GM21515 (cell line): Measurements from ENCODE around the gene SMAD3.

ENCODE experiments used
- ATAC-seq: cut with Tn5 transposase; IDR thresholded peaks from one replicate; pipeline ENCODE4 v1.9.1; 2021; ENCODE audit not compliant: unreplicated experiment

The SMAD3 gene

GRCh38 chr15:67216859-67217258 lies 151.5 kb downstream of the SMAD3 start:
- no peak for ATAC-seq

GRCh38 chr15:67218428-67218827 lies 153.0 kb downstream of the SMAD3 start:
- no peak for ATAC-seq

GRCh38 chr15:67219288-67219687 lies 153.9 kb downstream of the SMAD3 start:
- ATAC-seq: no peak

- ATAC-seq: no peak
Observed at GRCh38 chr15:67224889-67225288, 159.5 kb downstream of the SMAD3 start.

GRCh38 chr15:67225336-67225735 lies 159.9 kb downstream of the SMAD3 start:
- no peak for ATAC-seq

GRCh38 chr15:67227431-67227830 lies 162.0 kb downstream of the SMAD3 start:
- ATAC-seq: no peak

GRCh38 chr15:67227846-67228245 lies 162.4 kb downstream of the SMAD3 start:
- ATAC-seq: no peak

- no peak for ATAC-seq
Observed at GRCh38 chr15:67228286-67228685, 162.9 kb downstream of the SMAD3 start.

GRCh38 chr15:67230504-67230903 lies 165.1 kb downstream of the SMAD3 start:
- no peak for ATAC-seq

- ATAC-seq: no peak
Observed at GRCh38 chr15:67232591-67232990, 167.2 kb downstream of the SMAD3 start.

GRCh38 chr15:67240235-67241131 lies 175.1 kb downstream of the SMAD3 start:
- peak; percentile 5 for ATAC-seq

GRCh38 chr15:67241132-67241855 lies 175.9 kb downstream of the SMAD3 start:
- ATAC-seq: peak; percentile 74

- no peak for ATAC-seq
Observed at GRCh38 chr15:67242708-67243111, 177.3 kb downstream of the SMAD3 start.
